GM12878 (cell line): ENCODE data around the gene TTC31. TPM values are rescaled to one million over a fixed set of nuclear protein-coding genes. Genes with fewer than 3 reads are reported as not detected.
"Not testable (repeated sequence)": the region's sequence is repeated elsewhere in the genome, so short reads cannot be mapped to it uniquely, and the experiment has no call there.

Experiments
- ATAC-seq: fragments of 200-7000 bp; cut with Tn5 transposase; 3 replicates; pipeline ENCODE4 v1.9.1; 2020; ENCODE audit warnings: mild to moderate bottlenecking, moderate library complexity
- BruUV-seq: library from RNA; stranded (reverse); fragments of 400-500 nt; replicated peaks from 2 replicates; lab custom pipeline; 2021; lab: Mats Ljungman, UMichigan
- CTCF ChIA-PET: fragments of 300-600 bp; sonication (Branson Sonifier 250); formaldehyde crosslinking; extraction: SDS; loops from one replicate; lab custom pipeline; 2021; ENCODE audit warnings: inconsistent platforms; lab: Yijun Ruan, JAX
- POLR2A ChIA-PET: fragments of 350-600 bp; formaldehyde crosslinking; extraction: SDS; loops from one replicate; lab custom pipeline; 2021; ENCODE audit warnings: inconsistent platforms; lab: Charles Lee
- RAD21 ChIA-PET: fragments of 300-600 bp; sonication (Branson Sonifier 250); formaldehyde crosslinking; loops from one replicate; lab custom pipeline; 2023; ENCODE audit warnings: antibody characterized with exemption; ENCODE audit not compliant: unreplicated experiment; lab: Charles Lee
- SMC1A ChIA-PET: fragments of 300-600 bp; sonication (Branson Sonifier 250); formaldehyde crosslinking; loops from one replicate; lab custom pipeline; 2023; ENCODE audit not compliant: unreplicated experiment, uncharacterized antibody; lab: Charles Lee
- DNase-seq: peaks from one replicate; pipeline ENCODE4 v3.0.0-alpha.2; 2011; ENCODE audit warnings: low read depth, low spot score
- FAIRE-seq: peaks from 3 replicates; lab custom pipeline; 2011; peaks lifted over from hg19 to GRCh38; lab: Jason Lieb, UNC
- H2AFZ ChIP-seq: 2 replicates; pipeline ENCODE4 v1.6.0; 2011; ENCODE audit warnings: low read depth, low read length, control low read depth; ENCODE audit not compliant: control insufficient read depth
- H3K27ac ChIP-seq: 2 replicates; pipeline ENCODE4 v1.5.1; 2011; ENCODE audit warnings: control low read depth; ENCODE audit not compliant: control insufficient read depth, insufficient read depth
- H3K27me3 ChIP-seq, 2 experiments: replicated peaks in 1 of 2; 2 replicates each; pipeline versions ENCODE4 v1.6.0 to v1.6.1; 2011; ENCODE audit warnings: low read length in 1 of 2; ENCODE audit not compliant: control insufficient read depth in 2 of 2, insufficient read depth in 2 of 2
- H3K36me3 ChIP-seq, 2 experiments: 2 replicates each; pipeline ENCODE4 v1.5.1; 2011; ENCODE audit warnings: low read length in 1 of 2; ENCODE audit not compliant: control insufficient read depth in 2 of 2, insufficient read depth in 2 of 2
- H3K4me1 ChIP-seq: 2 replicates; pipeline ENCODE4 v1.6.1; 2011; ENCODE audit warnings: mild to moderate bottlenecking, low read length, moderate library complexity, mixed read lengths; ENCODE audit not compliant: control insufficient read depth, insufficient read depth
- H3K4me2 ChIP-seq: 2 replicates; pipeline ENCODE4 v1.6.0; 2011; ENCODE audit warnings: control low read depth; ENCODE audit not compliant: control insufficient read depth, insufficient read depth
- H3K4me3 ChIP-seq: fragments of 200-600 bp; sonication (generic); 2 replicates; pipeline ENCODE4 v1.5.1; 2016
- H3K79me2 ChIP-seq: 2 replicates; pipeline ENCODE4 v1.6.0; 2011; ENCODE audit warnings: low read length; ENCODE audit not compliant: control insufficient read depth, insufficient read depth
- H3K9ac ChIP-seq: 2 replicates; pipeline ENCODE4 v1.8.0; 2011; ENCODE audit warnings: low read length, control low read depth, mixed read lengths; ENCODE audit not compliant: control insufficient read depth, insufficient read depth
- H3K9me3 ChIP-seq: replicated peaks from 3 replicates; pipeline ENCODE4 v1.5.1; 2011; ENCODE audit warnings: mild to moderate bottlenecking, low read length; ENCODE audit not compliant: control insufficient read depth, insufficient read depth
- H4K20me1 ChIP-seq: 2 replicates; pipeline ENCODE4 v1.6.0; 2011; ENCODE audit not compliant: control insufficient read depth, insufficient read depth
- ATF3 ChIP-seq: IDR thresholded peaks from 2 replicates; pipeline ENCODE4 v1.6.1; 2011; ENCODE audit warnings: low read depth, mild to moderate bottlenecking, low read length, moderate library complexity, borderline replicate concordance; ENCODE audit errors: extremely low read depth
- EGR1 ChIP-seq, 2 experiments: IDR thresholded peaks; 1 replicate in 1 of 2; 2 replicates in 1 of 2; pipeline ENCODE4 v1.6.1; 2011 to 2012; ENCODE audit warnings: low read depth in 2 of 2, low read length in 2 of 2, borderline replicate concordance in 1 of 2, mild to moderate bottlenecking in 1 of 2, moderate library complexity in 1 of 2
- GATAD2B ChIP-seq: fragments of 450-650 bp; conservative IDR thresholded peaks from 2 replicates; pipeline ENCODE4 v1.6.1; 2017; ENCODE audit warnings: low read depth, mild to moderate bottlenecking, moderate library complexity
- IKZF1 ChIP-seq: fragments of 450-650 bp; conservative IDR thresholded peaks from 2 replicates; pipeline ENCODE4 v1.6.1; 2017; ENCODE audit warnings: antibody characterized with exemption, mild to moderate bottlenecking
- SREBF2 ChIP-seq: IDR thresholded peaks from 2 replicates; pipeline ENCODE4 v1.6.1; 2012; ENCODE audit warnings: mild to moderate bottlenecking, low read length
- ZNF687 ChIP-seq: fragments of 450-650 bp; IDR thresholded peaks from 2 replicates; pipeline ENCODE4 v1.6.1; 2017; ENCODE audit warnings: mild to moderate bottlenecking, moderate library complexity
- WGBS: methylation state at CpG from one replicate; pipeline ENCODE4 v1.1.6; 2016; ENCODE audit warnings: low lambda C conversion rate; ENCODE audit not compliant: insufficient replicate concordance, insufficient coverage; ENCODE audit errors: missing lambda C conversion rate; 5-methylcytosine and 5-hydroxymethylcytosine counted together
- in situ Hi-C: fragments of 300-500 bp; cut with MboI; formaldehyde crosslinking; loops from 9 replicates; pipeline ENCODE4 v1.14.3; 2018; ENCODE audit warnings: mixed read lengths
- intact Hi-C: fragments of 100-400 bp; cut with micrococcal nuclease; formaldehyde crosslinking; loops from one replicate; pipeline ENCODE4 v1.14.2; 2022; ENCODE audit not compliant: unreplicated experiment
- polyA plus RNA-seq, 11 experiments: library from polyadenylated mRNA; depleted of rRNA in 4 of 11; unstranded in 6 of 11; stranded (reverse) in 5 of 11; fragments of >200 nt; fragmentation: Nextera tagmentation in 4 of 11; fragmentation: Illumina TruSeq in 1 of 11; extraction: Ambion mirVana in 4 of 11; extraction: Trizol in 1 of 11; gene quantifications; 1 replicate in 1 of 11; 2 replicates in 10 of 11; pipeline versions ENCODE4 v1.2.1 to v1.2.3, GENCODE V29; 2011 to 2016; ENCODE audit warnings: inconsistent platforms in 2 of 11, missing spikeins in 2 of 11, low read depth in 1 of 11
- total RNA-seq, 4 experiments: library from RNA; depleted of rRNA in 3 of 4; stranded (reverse); fragments of >200 nt in 3 of 4; fragmentation: Illumina TruSeq in 1 of 4; extraction: Trizol in 1 of 4; gene quantifications; 2 replicates each; pipeline versions ENCODE4 v1.2.1 to v1.2.3, GENCODE V29; 2013 to 2021

The TTC31 gene
- total and polyA plus RNA-seq, 10 of the 15 experiments (the other 5 are each of a cell fraction or from before 2014, with no cell fraction given), result 6.5 to 34.9 (median 25.9) TPM

DNA sequence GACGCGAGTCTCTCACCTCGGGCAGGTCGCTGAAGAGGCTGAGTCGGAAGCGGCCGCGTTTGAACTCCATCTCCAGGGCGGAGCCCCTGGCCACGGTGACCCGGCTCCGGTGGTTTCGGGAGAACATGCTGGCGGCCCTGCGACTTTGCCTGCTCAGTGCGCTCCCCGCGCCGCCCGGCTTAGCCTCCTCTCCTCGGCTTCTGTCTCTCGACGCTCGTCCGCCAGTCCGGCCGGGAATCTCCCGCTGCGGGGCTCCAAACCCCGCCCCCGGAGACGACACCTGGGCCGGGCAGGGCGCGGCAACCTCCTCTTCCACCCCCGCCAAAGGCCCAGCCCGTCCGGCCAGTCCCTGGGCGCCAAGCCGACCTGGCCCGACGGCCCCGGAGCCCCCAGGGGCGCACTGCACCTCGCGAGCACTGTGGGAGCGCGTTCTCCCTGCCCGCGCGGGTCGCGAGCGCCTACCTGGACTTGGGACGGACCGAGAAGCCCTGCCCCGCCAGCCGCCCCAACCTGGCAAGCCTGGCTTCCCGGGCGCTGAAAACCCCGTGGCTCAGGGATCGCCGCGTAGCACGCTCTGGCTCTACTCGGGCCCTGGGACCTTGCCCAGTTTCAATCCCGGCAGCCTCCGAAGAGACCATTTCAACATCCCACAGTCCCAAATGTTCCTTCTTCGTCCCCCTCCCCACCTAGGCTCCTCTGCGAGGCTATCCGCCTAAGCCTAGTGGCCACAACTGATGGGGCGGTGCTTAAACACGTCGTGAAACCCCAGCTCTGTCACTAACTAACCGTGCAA lies 41.0 kb upstream of the TTC31 start, which contains the start of gene RTKN:
Gene RTKN (minus strand): TSS at position 248 of the 793 bp plus-strand sequence. CDS start 121 bp downstream, at position 127.
- ChIA-PET RAD21 (no interaction called here), CTCF (interaction anchor here (0.7 to 1.7 kb wide), 3 partner anchors 13 to 114 kb away, joined by 3 to 6 read pairs (median 3); partner anchors contain the start of gene INO80B), POLR2A (interaction anchor here (0.6 to 3.2 kb wide), 3 partner anchors 13 to 18 kb away, joined by 3 to 29 read pairs (median 16); partner anchors contain the start of genes INO80B and WBP1), SMC1A (interaction anchor here (0.9 to 2.0 kb wide), 4 partner anchors 13 to 16 kb away, joined by 3 to 9 read pairs (median 6); partner anchors contain the start of genes INO80B and WBP1)
- no peak for DNase-seq
- BruUV-seq, result no TSS peak
- H4K20me1 ChIP-seq, result no peaks in the 10 kb centered on the region
- no peaks in the 10 kb centered on the region for H3K9me3 ChIP-seq
- no peak for FAIRE-seq
- peak within 1 kb of the TSS; percentile 62; the same call in 1 of the 2 replicates for H3K9ac ChIP-seq
- TF ChIP-seq ATF3, result no peak
- TF ChIP-seq IKZF1, result peak; percentile 56
- TF ChIP-seq EGR1 (IDR thresholded peaks at IDR 0.05; ENCODE audit: borderline replicate concordance in 1 of 2, low read depth in 2 of 2, low read length in 2 of 2), result 0 out of 3 replicates have a peak, but pooled peaks of 1 of the 2 experiments have one; percentile 19
- peak; percentile 77; the same call in 1 of the 2 replicates for TF ChIP-seq ZNF687
- TF ChIP-seq GATAD2B, result peak; percentile 49; the same call in 1 of the 2 replicates
- TF ChIP-seq SREBF2, result no peak
- peak within 1 kb of the TSS; percentile 89 for H2AFZ ChIP-seq
- H3K27ac ChIP-seq, result no peak within 1 kb of the TSS
- H3K4me3 ChIP-seq, result no peak within 1 kb of the TSS
- peak within 1 kb of the TSS; percentile 81 for H3K4me2 ChIP-seq
- peaks cover 20% of the 10 kb centered on the region for H3K4me1 ChIP-seq
- intact Hi-C loops, result no loop called here
- in situ Hi-C loops, result no loop called here
- WGBS, result 36% methylated on average over 75 of the region's 75 CpGs
- no peaks in the 10 kb centered on the region for H3K36me3 ChIP-seq
- no peaks in the 10 kb centered on the region; the same call in 1 of the 2 replicates for H3K79me2 ChIP-seq
- peaks cover 2 to 10% of the 10 kb centered on the region in 2 experiments; a peak in 3 of 4 replicates for H3K27me3 ChIP-seq
- ATAC-seq, result peak; percentile 27

- H3K79me2 ChIP-seq, H3K36me3 ChIP-seq, H4K20me1 ChIP-seq, intact Hi-C loops, ATAC-seq, BruUV-seq, H3K4me3 ChIP-seq, RAD21 ChIA-PET, FAIRE-seq, H3K27me3 ChIP-seq, H3K9ac ChIP-seq, H2AFZ ChIP-seq, H3K9me3 ChIP-seq, in situ Hi-C loops, H3K27ac ChIP-seq, DNase-seq: not testable (repeated sequence)
- WGBS, result 89% methylated on average over 16 of the region's 16 CpGs
- peaks cover 15% of the 10 kb centered on the region for H3K4me1 ChIP-seq
- CTCF ChIA-PET, result interaction anchor here (0.7 to 1.7 kb wide), 3 partner anchors 12 to 115 kb away, joined by 3 to 6 read pairs (median 3); partner anchors contain the start of gene INO80B
- peak overlapping the region; percentile 81; the same call in 1 of the 2 replicates for H3K4me2 ChIP-seq
- POLR2A ChIA-PET, result interaction anchor here (0.6 to 3.1 kb wide), 2 partner anchors 12 to 18 kb away, joined by 3 to 16 read pairs; partner anchors contain the start of gene INO80B
- SMC1A ChIA-PET, result interaction anchor here (0.9 to 2.0 kb wide), 2 partner anchors 12 to 15 kb away, joined by 4 to 7 read pairs; partner anchors contain the start of genes INO80B and WBP1
These were observed 40.2 kb upstream of the TTC31 start for GRCh38 chr2:74442483-74443297.
